Trophoblast cell (in vitro differentiated cells and primary cell): ENCODE measurements around the gene LCP1.
A peak's percentile ranks its signal among the peaks of the same experiment; 100 is the strongest.

ENCODE experiments used
- DNase-seq, 2 donors: peaks; one replicate each; pipeline ENCODE4 v3.0.0-alpha.2; 2016
- H2AFZ ChIP-seq: 2 replicates; pipeline ENCODE4 v1.6.1; 2013; ENCODE audit warnings: low read length, moderate library complexity, mild to moderate bottlenecking; ENCODE audit not compliant: insufficient read depth, poor library complexity
- H2AK5ac ChIP-seq: 2 replicates; pipeline ENCODE4 v1.6.1; 2013; ENCODE audit warnings: mild to moderate bottlenecking, low read length
- H2BK120ac ChIP-seq: 2 replicates; pipeline ENCODE4 v1.6.1; 2013; ENCODE audit warnings: low read length, mild to moderate bottlenecking, moderate library complexity; ENCODE audit not compliant: insufficient read depth, poor library complexity
- H2BK12ac ChIP-seq: 2 replicates; pipeline ENCODE4 v1.6.1; 2013; ENCODE audit warnings: mild to moderate bottlenecking, low read length, moderate library complexity
- H2BK5ac ChIP-seq: 2 replicates; pipeline ENCODE4 v1.6.1; 2013; ENCODE audit warnings: low read length, low read depth, moderate library complexity, mild to moderate bottlenecking; ENCODE audit not compliant: poor library complexity
- H3K14ac ChIP-seq: 2 replicates; pipeline ENCODE4 v1.6.1; 2013; ENCODE audit warnings: mild to moderate bottlenecking, low read length
- H3K18ac ChIP-seq: 2 replicates; pipeline ENCODE4 v1.6.1; 2013; ENCODE audit warnings: mild to moderate bottlenecking, low read length
- H3K23ac ChIP-seq: 2 replicates; pipeline ENCODE4 v1.6.1; 2013; ENCODE audit warnings: low read length
- H3K27ac ChIP-seq: 2 replicates; pipeline ENCODE4 v1.5.1; 2013; ENCODE audit warnings: low read depth, mild to moderate bottlenecking, inconsistent platforms, low read length, moderate library complexity
- H3K27me3 ChIP-seq: 2 replicates; pipeline ENCODE4 v1.6.1; 2013; ENCODE audit warnings: inconsistent platforms, mild to moderate bottlenecking, low read length, moderate library complexity; ENCODE audit not compliant: insufficient read depth
- H3K36me3 ChIP-seq, 2 experiments: 1 replicate in 1 of 2; 2 replicates in 1 of 2; pipeline ENCODE4 v1.6.1; 2013; ENCODE audit warnings: low read length in 2 of 2, mild to moderate bottlenecking in 2 of 2, moderate library complexity in 1 of 2; ENCODE audit not compliant: insufficient read depth in 2 of 2, control insufficient read depth in 1 of 2
- H3K4ac ChIP-seq: 2 replicates; pipeline ENCODE4 v1.6.1; 2013; ENCODE audit warnings: low read depth, mild to moderate bottlenecking, low read length, moderate library complexity
- H3K4me1 ChIP-seq, 2 experiments: 1 replicate in 1 of 2; 2 replicates in 1 of 2; pipeline ENCODE4 v1.6.1; 2013; ENCODE audit warnings: low read length in 2 of 2, mild to moderate bottlenecking in 2 of 2, moderate library complexity in 1 of 2; ENCODE audit not compliant: insufficient read depth in 2 of 2, control insufficient read depth in 1 of 2
- H3K4me2 ChIP-seq: 2 replicates; pipeline ENCODE4 v1.6.1; 2013; ENCODE audit warnings: inconsistent platforms, mild to moderate bottlenecking, low read length, moderate library complexity
- H3K4me3 ChIP-seq: 2 replicates; pipeline ENCODE4 v1.5.1; 2013; ENCODE audit warnings: mild to moderate bottlenecking, low read depth, low read length, inconsistent platforms
- H3K79me1 ChIP-seq: one replicate; pipeline ENCODE4 v1.6.1; 2013; ENCODE audit warnings: low read length
- H3K79me2 ChIP-seq: 2 replicates; pipeline ENCODE4 v1.6.1; 2013; ENCODE audit warnings: low read length, mild to moderate bottlenecking; ENCODE audit not compliant: control insufficient read depth, insufficient read depth, poor library complexity
- H3K9ac ChIP-seq: 2 replicates; pipeline ENCODE4 v1.6.1; 2013; ENCODE audit warnings: mild to moderate bottlenecking, low read length
- H3K9me3 ChIP-seq: 2 replicates; pipeline ENCODE4 v1.6.1; 2013; ENCODE audit warnings: low read depth, mild to moderate bottlenecking, control low read depth, inconsistent platforms, low read length; ENCODE audit not compliant: insufficient read depth
- H4K12ac ChIP-seq: 2 replicates; pipeline ENCODE4 v1.6.1; 2013; ENCODE audit warnings: low read depth, mild to moderate bottlenecking, low read length, moderate library complexity
- H4K8ac ChIP-seq: 2 replicates; pipeline ENCODE4 v1.6.1; 2013; ENCODE audit warnings: low read depth, mild to moderate bottlenecking, low read length, moderate library complexity
- H4K91ac ChIP-seq: one replicate; pipeline ENCODE4 v1.6.1; 2013; ENCODE audit warnings: low read depth, mild to moderate bottlenecking, low read length, moderate library complexity
- WGBS: extraction: QIAGEN DNeasy Blood & Tissue Kit; methylation state at CpG from one replicate; pipeline ENCODE4 v1.1.7; 2013; ENCODE audit warnings: missing lambda C conversion rate; ENCODE audit not compliant: insufficient read length, insufficient coverage; ENCODE audit errors: extremely low coverage; 5-methylcytosine and 5-hydroxymethylcytosine counted together

LCP1 gene

GRCh38 chr13:46181377-46181839, 569 bp downstream of the LCP1 start:
- peaks cover 7% of the 10 kb centered on the region for H3K79me2 ChIP-seq

GRCh38 chr13:46179969-46180763, 1.8 kb downstream of the LCP1 start:
- no peaks in the 10 kb centered on the region for H3K9me3 ChIP-seq
- H3K27me3 ChIP-seq, result no peaks in the 10 kb centered on the region
- H3K14ac ChIP-seq, result no peak overlapping the region
- H2BK120ac ChIP-seq, result no peak overlapping the region
- peaks cover 3 to 15% of the 10 kb centered on the region in 2 experiments for H3K4me1 ChIP-seq
- H3K4me3 ChIP-seq, result no peak overlapping the region
- peak overlapping the region; percentile 96 for H3K4ac ChIP-seq
- peaks cover 7% of the 10 kb centered on the region for H3K79me1 ChIP-seq
- peak overlapping the region; percentile 59 for H3K4me2 ChIP-seq
- H2BK12ac ChIP-seq, result peak overlapping the region; percentile 66
- H3K18ac ChIP-seq, result no peak overlapping the region
- peak overlapping the region; percentile 61 for H3K27ac ChIP-seq
- H3K23ac ChIP-seq, result no peak overlapping the region
- no peak overlapping the region for H4K12ac ChIP-seq
- no peak for DNase-seq
- peaks cover 0 to 2% of the 10 kb centered on the region in 2 experiments for H3K36me3 ChIP-seq
- no peak overlapping the region for H3K9ac ChIP-seq
- H3K79me2 ChIP-seq, result peaks cover 7% of the 10 kb centered on the region
- no peak overlapping the region for H4K8ac ChIP-seq
- no peak overlapping the region for H2AK5ac ChIP-seq
- WGBS, result no CpG with 5 or more reads among the region's 5 CpGs
- no peak overlapping the region for H2AFZ ChIP-seq
- peak overlapping the region; percentile 38 for H2BK5ac ChIP-seq
- no peak overlapping the region for H4K91ac ChIP-seq

More at GRCh38 chr13:46181377-46181839, 569 bp downstream of the LCP1 start:
- Histone ChIP-seq H3K36me3 (peaks cover 0 to 2% of the 10 kb centered on the region in 2 experiments), H3K27ac (peak overlapping the region; percentile 82), H3K4me3 (no peak overlapping the region), H3K27me3 (no peaks in the 10 kb centered on the region), H4K8ac (no peak overlapping the region), H3K23ac (no peak overlapping the region), H2AFZ (no peak overlapping the region), H4K12ac (no peak overlapping the region), H2BK12ac (no peak overlapping the region), H4K91ac (peak overlapping the region; percentile 89), H3K14ac (no peak overlapping the region), H3K4me2 (peak overlapping the region; percentile 30), H3K4ac (no peak overlapping the region), H3K9ac (no peak overlapping the region), H2BK120ac (no peak overlapping the region), H3K79me1 (peaks cover 7% of the 10 kb centered on the region), H2BK5ac (peak overlapping the region; percentile 90), H3K18ac (no peak overlapping the region), H3K9me3 (no peaks in the 10 kb centered on the region), H2AK5ac (no peak overlapping the region), H3K4me1 (peaks cover 3 to 15% of the 10 kb centered on the region in 2 experiments)
- no CpG with 5 or more reads among the region's 5 CpGs for WGBS
- no peak for DNase-seq

- Histone ChIP-seq H4K91ac (no peak overlapping the region), H2BK120ac (no peak overlapping the region), H3K4me3 (no peak overlapping the region), H3K79me1 (peaks cover 7% of the 10 kb centered on the region), H4K8ac (no peak overlapping the region), H3K4me2 (peak overlapping the region; percentile 57), H2AK5ac (no peak overlapping the region), H3K23ac (no peak overlapping the region), H3K27me3 (no peaks in the 10 kb centered on the region), H3K36me3 (peaks cover 0 to 3% of the 10 kb centered on the region in 2 experiments), H3K9me3 (no peaks in the 10 kb centered on the region), H3K18ac (no peak overlapping the region), H3K9ac (no peak overlapping the region), H3K4ac (peak overlapping the region; percentile 52), H3K79me2 (peaks cover 8% of the 10 kb centered on the region), H3K4me1 (peaks cover 3 to 14% of the 10 kb centered on the region in 2 experiments), H3K14ac (no peak overlapping the region), H2AFZ (no peak overlapping the region), H2BK5ac (no peak overlapping the region), H4K12ac (no peak overlapping the region), H3K27ac (no peak overlapping the region), H2BK12ac (no peak overlapping the region)
- DNase-seq, result no peak
- no CpG with 5 or more reads among the region's 3 CpGs for WGBS
Measured at GRCh38 chr13:46179491-46179908, 2.5 kb downstream of the LCP1 start.

- H4K8ac ChIP-seq, result no peak overlapping the region
- H3K23ac ChIP-seq, result no peak overlapping the region
- H3K27ac ChIP-seq, result no peak overlapping the region
- no peak overlapping the region for H3K9ac ChIP-seq
- H3K4me1 ChIP-seq, result peaks cover 3 to 13% of the 10 kb centered on the region in 2 experiments
- DNase-seq, result no peak
- H3K9me3 ChIP-seq, result no peaks in the 10 kb centered on the region
- H2BK12ac ChIP-seq, result no peak overlapping the region
- no peak overlapping the region for H3K14ac ChIP-seq
- peaks cover 7% of the 10 kb centered on the region for H3K79me1 ChIP-seq
- H2BK5ac ChIP-seq, result no peak overlapping the region
- H2AK5ac ChIP-seq, result no peak overlapping the region
- no peak overlapping the region for H2BK120ac ChIP-seq
- no peak overlapping the region for H2AFZ ChIP-seq
- no peak overlapping the region for H4K12ac ChIP-seq
- H3K4me3 ChIP-seq, result no peak overlapping the region
- H3K4me2 ChIP-seq, result no peak overlapping the region
- no peak overlapping the region for H4K91ac ChIP-seq
- peaks cover 9% of the 10 kb centered on the region for H3K79me2 ChIP-seq
- no peak overlapping the region for H3K18ac ChIP-seq
- peaks cover 0 to 5% of the 10 kb centered on the region in 2 experiments for H3K36me3 ChIP-seq
- no peak overlapping the region for H3K4ac ChIP-seq
- H3K27me3 ChIP-seq, result no peaks in the 10 kb centered on the region
Measured at GRCh38 chr13:46178821-46179220, 3.2 kb downstream of the LCP1 start.
